ENCODE measurements around the gene CPT1B. TPM values are rescaled to one million over a fixed set of nuclear protein-coding genes. Genes with fewer than 3 reads are reported as not detected.

Gene CPT1B
- total and polyA plus RNA-seq, 2 experiments from 2014 or later, result 1.3 to 2.9 TPM

- WGBS, 2 experiments (ENCODE audit: low coverage in 1 of 2, low lambda C conversion rate in 2 of 2, missing lambda C conversion rate in 2 of 2), result 64 to 85% methylated on average over 5 of the region's 5 CpGs
- H3F3A ChIP-seq (ENCODE audit: insufficient read depth), result no peaks in the 10 kb centered on the region
- no peak overlapping the region for H2AFZ ChIP-seq
- no peaks in the 10 kb centered on the region for H3K36me3 ChIP-seq (ENCODE audit: low read depth)
- no peak for DNase-seq
- H3K9me3 ChIP-seq (ENCODE audit: low read depth), result no peaks in the 10 kb centered on the region
- H3K79me2 ChIP-seq (ENCODE audit: insufficient read depth), result no peaks in the 10 kb centered on the region
- no peaks in the 10 kb centered on the region for H3K9me2 ChIP-seq (ENCODE audit: insufficient read depth)
- no peak overlapping the region for H3K27ac ChIP-seq
- no peak for TF ChIP-seq EZH2 (IDR thresholded peaks at IDR 0.05; ENCODE audit: insufficient read depth, poor library complexity, severe bottlenecking)
- no peak for TF ChIP-seq EZH2phosphoT487 (IDR thresholded peaks at IDR 0.05; ENCODE audit: insufficient read depth, low read depth)
- no peak overlapping the region for H3K4me2 ChIP-seq (ENCODE audit: unreplicated experiment)
- H3K27me3 ChIP-seq (replicated peaks; ENCODE audit: insufficient read depth), result peaks cover 7% of the 10 kb centered on the region
- H3K4me1 ChIP-seq (ENCODE audit: insufficient read depth), result no peaks in the 10 kb centered on the region
- H3K4me3 ChIP-seq, result no peak overlapping the region
- no peaks in the 10 kb centered on the region for H4K20me1 ChIP-seq (ENCODE audit: insufficient read depth)
- in situ Hi-C loops (cut with MboI), result no loop called here
- H3K9ac ChIP-seq, result no peak overlapping the region
Observed at GRCh38 chr22:50597097-50597496, 18.9 kb upstream of the CPT1B start.

- H3K4me2 ChIP-seq (ENCODE audit: unreplicated experiment), result no peak overlapping the region
- no peaks in the 10 kb centered on the region for H3K9me3 ChIP-seq (ENCODE audit: low read depth)
- no peaks in the 10 kb centered on the region for H3K9me2 ChIP-seq (ENCODE audit: insufficient read depth)
- no peak for DNase-seq
- H3K4me1 ChIP-seq (ENCODE audit: insufficient read depth), result no peaks in the 10 kb centered on the region
- H3F3A ChIP-seq (ENCODE audit: insufficient read depth), result no peaks in the 10 kb centered on the region
- WGBS, 2 experiments (ENCODE audit: low coverage in 1 of 2, low lambda C conversion rate in 2 of 2, missing lambda C conversion rate in 2 of 2), result 71 to 77% methylated on average over 3 of the region's 3 CpGs
- H2AFZ ChIP-seq, result no peak overlapping the region
- H3K27ac ChIP-seq, result no peak overlapping the region
- H3K79me2 ChIP-seq (ENCODE audit: insufficient read depth), result no peaks in the 10 kb centered on the region
- no peaks in the 10 kb centered on the region for H3K36me3 ChIP-seq (ENCODE audit: low read depth)
- no peak overlapping the region for H3K4me3 ChIP-seq
- no peak for TF ChIP-seq EZH2 (IDR thresholded peaks at IDR 0.05; ENCODE audit: insufficient read depth, poor library complexity, severe bottlenecking)
- H3K9ac ChIP-seq, result no peak overlapping the region
- no peaks in the 10 kb centered on the region for H4K20me1 ChIP-seq (ENCODE audit: insufficient read depth)
- in situ Hi-C loops (cut with MboI), result no loop called here
- H3K27me3 ChIP-seq (replicated peaks; ENCODE audit: insufficient read depth), result no peaks in the 10 kb centered on the region
Observed at GRCh38 chr22:50595189-50595588, 17.0 kb upstream of the CPT1B start.

GRCh38 chr22:50587407-50587806 is 9.2 kb upstream of the CPT1B start:
- no peak for TF ChIP-seq EZH2phosphoT487 (IDR thresholded peaks at IDR 0.05; ENCODE audit: insufficient read depth, low read depth)
- TF ChIP-seq EZH2 (IDR thresholded peaks at IDR 0.05; ENCODE audit: insufficient read depth, poor library complexity, severe bottlenecking), result no peak

GRCh38 chr22:50586416-50586815 is 8.2 kb upstream of the CPT1B start:
- Histone ChIP-seq H3K79me2 (ENCODE audit: insufficient read depth) (peaks cover 7% of the 10 kb centered on the region), H3K9ac (no peak overlapping the region), H3K4me3 (no peak overlapping the region), H3F3A (ENCODE audit: insufficient read depth) (no peaks in the 10 kb centered on the region), H3K9me2 (ENCODE audit: insufficient read depth) (no peaks in the 10 kb centered on the region), H3K9me3 (ENCODE audit: low read depth) (no peaks in the 10 kb centered on the region), H2AFZ (no peak overlapping the region), H3K27ac (no peak overlapping the region), H4K20me1 (ENCODE audit: insufficient read depth) (no peaks in the 10 kb centered on the region), H3K36me3 (ENCODE audit: low read depth) (no peaks in the 10 kb centered on the region), H3K4me1 (ENCODE audit: insufficient read depth) (peaks cover 9% of the 10 kb centered on the region; the same call in 1 of the 2 replicates), H3K4me2 (ENCODE audit: unreplicated experiment) (no peak overlapping the region), H3K27me3 (replicated peaks; ENCODE audit: insufficient read depth) (no peaks in the 10 kb centered on the region)
- 75 to 78% methylated on average over 5 of the region's 5 CpGs for WGBS, 2 experiments (ENCODE audit: low coverage in 1 of 2, low lambda C conversion rate in 2 of 2, missing lambda C conversion rate in 2 of 2)
- no peak for TF ChIP-seq EZH2phosphoT487 (IDR thresholded peaks at IDR 0.05; ENCODE audit: insufficient read depth, low read depth)
- no peak for TF ChIP-seq EZH2 (IDR thresholded peaks at IDR 0.05; ENCODE audit: insufficient read depth, poor library complexity, severe bottlenecking)
- in situ Hi-C loops (cut with MboI), result no loop called here
- no peak for DNase-seq

More at GRCh38 chr22:50587407-50587806, 9.2 kb upstream of the CPT1B start:
- no peaks in the 10 kb centered on the region for H3K27me3 ChIP-seq (replicated peaks; ENCODE audit: insufficient read depth)
- no peak overlapping the region for H3K9ac ChIP-seq
- no peak overlapping the region for H3K4me3 ChIP-seq
- no peaks in the 10 kb centered on the region for H3F3A ChIP-seq (ENCODE audit: insufficient read depth)
- no peaks in the 10 kb centered on the region for H3K79me2 ChIP-seq (ENCODE audit: insufficient read depth)
- H3K4me2 ChIP-seq (ENCODE audit: unreplicated experiment), result no peak overlapping the region
- H3K9me3 ChIP-seq (ENCODE audit: low read depth), result no peaks in the 10 kb centered on the region
- in situ Hi-C loops (cut with MboI), result no loop called here
- DNase-seq, result no peak
- H3K9me2 ChIP-seq (ENCODE audit: insufficient read depth), result no peaks in the 10 kb centered on the region
- H2AFZ ChIP-seq, result no peak overlapping the region
- H4K20me1 ChIP-seq (ENCODE audit: insufficient read depth), result no peaks in the 10 kb centered on the region
- H3K4me1 ChIP-seq (ENCODE audit: insufficient read depth), result peaks cover 5% of the 10 kb centered on the region; the same call in 1 of the 2 replicates
- no peaks in the 10 kb centered on the region for H3K36me3 ChIP-seq (ENCODE audit: low read depth)
- no peak overlapping the region for H3K27ac ChIP-seq
- 93 to 96% methylated on average over 5 of the region's 5 CpGs for WGBS, 2 experiments (ENCODE audit: low coverage in 1 of 2, low lambda C conversion rate in 2 of 2, missing lambda C conversion rate in 2 of 2)

GRCh38 chr22:50585781-50586180 is 7.6 kb upstream of the CPT1B start:
- in situ Hi-C loops (cut with MboI), result no loop called here
- no peak for TF ChIP-seq EZH2 (IDR thresholded peaks at IDR 0.05; ENCODE audit: insufficient read depth, poor library complexity, severe bottlenecking)
- no peak for TF ChIP-seq EZH2phosphoT487 (IDR thresholded peaks at IDR 0.05; ENCODE audit: insufficient read depth, low read depth)
- Histone ChIP-seq H2AFZ (no peak overlapping the region), H3K9me3 (ENCODE audit: low read depth) (no peaks in the 10 kb centered on the region), H3K36me3 (ENCODE audit: low read depth) (no peaks in the 10 kb centered on the region), H4K20me1 (ENCODE audit: insufficient read depth) (no peaks in the 10 kb centered on the region), H3K4me1 (ENCODE audit: insufficient read depth) (peaks cover 9% of the 10 kb centered on the region; the same call in 1 of the 2 replicates), H3K9me2 (ENCODE audit: insufficient read depth) (no peaks in the 10 kb centered on the region), H3K27me3 (replicated peaks; ENCODE audit: insufficient read depth) (no peaks in the 10 kb centered on the region), H3K4me2 (ENCODE audit: unreplicated experiment) (no peak overlapping the region), H3F3A (ENCODE audit: insufficient read depth) (no peaks in the 10 kb centered on the region), H3K79me2 (ENCODE audit: insufficient read depth) (peaks cover 10% of the 10 kb centered on the region), H3K27ac (no peak overlapping the region), H3K9ac (no peak overlapping the region), H3K4me3 (no peak overlapping the region)
- no peak for DNase-seq
- 78% methylated on average over 8 of the region's 8 CpGs for WGBS, 2 experiments (ENCODE audit: low coverage in 1 of 2, low lambda C conversion rate in 2 of 2, missing lambda C conversion rate in 2 of 2)
